ENCODE results near the gene LRRC4C.

LRRC4C gene

DNA sequence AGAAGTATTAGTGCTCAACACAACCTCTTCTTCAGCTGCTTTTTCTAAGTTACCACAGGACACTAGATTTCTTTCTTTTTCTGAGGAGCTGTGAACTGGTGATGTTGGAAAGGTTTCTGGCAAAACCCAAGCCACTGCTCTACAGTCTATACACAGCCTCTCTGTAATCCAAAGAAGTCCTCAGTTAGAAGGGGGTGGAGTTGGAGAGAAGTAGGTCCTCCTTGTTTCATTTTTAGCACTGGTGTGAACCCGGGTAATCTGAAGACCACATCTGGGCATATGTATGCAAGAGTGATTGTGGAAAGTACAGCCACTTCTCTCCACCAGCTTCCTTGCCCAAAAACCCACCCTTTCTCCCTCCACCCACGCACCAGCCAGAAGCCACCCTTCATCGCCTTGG lies 1168.1 kb downstream of the LRRC4C start:
- FAIRE-seq: no peak
- no peak for TF ChIP-seq POLR2A (IDR thresholded peaks at IDR 0.05; ENCODE audit: low read depth, low read length)
- no peak for TF ChIP-seq POLR2AphosphoS5 (IDR thresholded peaks at IDR 0.05; ENCODE audit: low read depth, low read length)
- no peak for TF ChIP-seq TAF1 (IDR thresholded peaks at IDR 0.05; ENCODE audit: borderline replicate concordance, low read depth, low read length)
- DNase-seq (ENCODE audit: insufficient read length): no peak

DNA sequence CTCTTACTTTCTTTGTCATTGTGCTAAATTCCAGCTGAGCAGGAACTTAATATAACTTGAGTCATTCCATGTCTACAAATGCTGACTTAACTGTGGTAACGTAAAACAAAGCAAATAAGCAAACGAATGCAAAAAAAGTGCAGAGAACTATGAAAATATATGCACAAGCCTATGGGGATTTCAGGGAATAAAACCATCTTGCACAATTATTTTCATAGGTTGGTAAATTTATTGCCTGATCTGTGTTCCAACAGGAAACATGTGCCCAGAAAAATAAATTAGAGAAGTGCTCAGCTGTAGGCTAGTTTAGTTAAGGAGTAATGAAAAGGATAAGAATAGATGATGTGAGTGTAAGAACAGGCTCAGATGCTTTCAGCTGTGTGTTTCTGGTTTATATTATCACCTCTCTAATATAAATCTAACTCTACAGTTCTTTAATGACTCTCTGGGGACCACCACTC lies 1169.3 kb downstream of the LRRC4C start:
- no peak for FAIRE-seq
- TF ChIP-seq POLR2A (IDR thresholded peaks at IDR 0.05; ENCODE audit: low read depth, low read length) (no peak), POLR2AphosphoS5 (IDR thresholded peaks at IDR 0.05; ENCODE audit: low read depth, low read length) (no peak), TAF1 (IDR thresholded peaks at IDR 0.05; ENCODE audit: borderline replicate concordance, low read depth, low read length) (no peak)
- no peak for DNase-seq (ENCODE audit: insufficient read length)

DNA sequence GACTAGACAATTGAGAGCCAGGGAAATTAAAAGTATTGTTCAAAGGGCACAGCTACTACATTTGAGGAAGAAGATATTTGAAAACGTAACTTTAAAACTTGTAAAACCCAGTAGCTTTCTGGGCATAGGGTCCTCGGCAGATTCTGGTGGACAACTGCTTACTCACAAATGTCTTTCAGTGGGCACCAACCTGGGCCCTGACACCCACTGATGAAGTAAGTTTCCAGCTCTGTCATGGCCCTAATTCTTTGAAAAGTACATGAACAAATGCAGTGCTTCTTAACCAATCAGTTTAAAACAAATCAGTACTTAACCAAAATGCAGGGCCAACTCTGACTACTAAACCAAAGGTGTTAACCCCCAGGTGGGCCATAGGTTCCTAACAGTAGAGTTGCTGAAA lies 1170.1 kb downstream of the LRRC4C start:
- TF ChIP-seq POLR2A (IDR thresholded peaks at IDR 0.05; ENCODE audit: low read depth, low read length) (no peak), TAF1 (IDR thresholded peaks at IDR 0.05; ENCODE audit: borderline replicate concordance, low read depth, low read length) (no peak), POLR2AphosphoS5 (IDR thresholded peaks at IDR 0.05; ENCODE audit: low read depth, low read length) (no peak)
- FAIRE-seq: no peak
- no peak for DNase-seq (ENCODE audit: insufficient read length)

DNA sequence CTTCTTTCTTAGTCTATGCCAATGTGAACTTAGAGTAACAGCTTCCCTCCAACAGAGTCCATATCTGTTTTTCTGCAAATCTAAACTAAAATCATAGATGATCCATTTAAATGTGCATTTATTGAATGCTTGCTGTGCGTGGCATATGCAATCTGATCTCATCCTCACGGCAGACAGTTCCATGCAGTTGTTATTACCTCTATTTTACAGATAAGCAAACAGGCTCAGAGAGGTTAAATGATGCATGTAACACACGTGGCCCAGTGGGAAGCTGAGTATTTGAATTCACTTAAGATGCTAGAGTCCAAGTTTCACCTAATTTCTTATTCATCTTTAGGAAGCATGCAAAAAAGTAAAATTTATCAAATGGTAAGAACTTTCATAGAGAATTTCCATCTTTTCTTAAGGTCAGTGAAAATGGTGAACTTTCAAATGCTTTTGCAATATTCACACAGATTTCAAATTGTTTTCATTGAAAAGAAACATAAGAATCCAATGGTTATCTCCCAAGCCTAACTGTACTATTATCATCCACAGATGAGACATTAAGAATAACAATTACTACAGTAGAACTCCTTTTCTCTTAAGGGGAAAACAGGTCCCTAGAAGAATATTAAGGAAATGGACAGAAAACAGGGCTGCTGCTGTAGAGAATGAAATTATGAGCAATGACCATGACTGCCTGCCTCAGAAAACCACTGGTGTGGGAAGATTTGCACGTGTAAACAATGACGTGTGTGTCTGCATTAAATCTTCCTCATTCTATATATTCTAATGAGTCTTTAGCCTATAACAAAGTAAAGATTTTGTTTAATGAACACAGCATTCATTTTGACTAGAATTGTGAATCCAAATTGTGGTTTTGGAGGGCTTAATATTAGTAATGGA lies 1171.3 kb downstream of the LRRC4C start:
- DNase-seq (ENCODE audit: insufficient read length): no peak
- no peak for TF ChIP-seq POLR2A (IDR thresholded peaks at IDR 0.05; ENCODE audit: low read depth, low read length)
- no peak for TF ChIP-seq POLR2AphosphoS5 (IDR thresholded peaks at IDR 0.05; ENCODE audit: low read depth, low read length)
- no peak for TF ChIP-seq TAF1 (IDR thresholded peaks at IDR 0.05; ENCODE audit: borderline replicate concordance, low read depth, low read length)
- no peak for FAIRE-seq

DNA sequence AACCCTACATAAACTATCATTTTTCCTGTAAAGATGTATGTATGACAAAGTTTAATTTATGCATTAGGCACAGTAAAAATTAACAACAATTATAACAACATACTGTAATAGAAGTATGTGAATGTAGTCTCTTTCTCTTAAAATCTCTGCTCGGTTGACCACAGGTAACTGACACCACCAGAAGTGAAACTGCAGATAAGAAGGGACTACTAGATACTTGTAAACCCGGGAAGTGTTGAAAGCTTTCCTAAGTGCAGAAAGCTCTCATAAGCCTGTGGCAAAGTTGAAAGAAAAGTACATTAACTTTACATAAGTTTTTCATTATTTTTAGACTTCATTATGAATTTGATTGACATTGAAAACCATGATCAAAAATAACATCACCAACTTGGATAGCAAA lies 1173.3 kb downstream of the LRRC4C start:
- FAIRE-seq (no peak), DNase-seq (ENCODE audit: insufficient read length) (no peak)
- TF ChIP-seq POLR2A (IDR thresholded peaks at IDR 0.05; ENCODE audit: low read depth, low read length): no peak
- TF ChIP-seq POLR2AphosphoS5 (IDR thresholded peaks at IDR 0.05; ENCODE audit: low read depth, low read length): no peak
- TF ChIP-seq TAF1 (IDR thresholded peaks at IDR 0.05; ENCODE audit: borderline replicate concordance, low read depth, low read length): no peak

DNA sequence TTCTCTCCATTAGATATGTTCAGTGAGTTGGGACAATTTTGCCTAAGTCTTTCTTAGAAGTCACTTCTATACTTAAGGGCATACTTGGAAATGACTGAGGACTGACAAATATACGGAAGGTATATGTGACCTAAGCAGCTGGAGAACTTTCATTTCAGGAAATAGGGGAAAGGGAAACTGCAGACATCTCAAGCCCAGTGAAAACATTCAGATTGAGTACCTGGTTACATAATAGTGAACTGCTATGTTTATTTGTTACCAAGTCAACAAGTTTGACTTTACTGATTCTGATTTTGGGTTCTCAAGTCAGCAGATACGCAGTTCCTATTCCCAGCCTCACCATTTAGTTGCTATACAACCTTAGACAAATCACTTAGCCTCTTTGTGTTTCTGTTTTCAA lies 1173.9 kb downstream of the LRRC4C start:
- no peak for TF ChIP-seq POLR2AphosphoS5 (IDR thresholded peaks at IDR 0.05; ENCODE audit: low read depth, low read length)
- TF ChIP-seq POLR2A (IDR thresholded peaks at IDR 0.05; ENCODE audit: low read depth, low read length): no peak
- no peak for TF ChIP-seq TAF1 (IDR thresholded peaks at IDR 0.05; ENCODE audit: borderline replicate concordance, low read depth, low read length)
- DNase-seq (ENCODE audit: insufficient read length) (no peak), FAIRE-seq (no peak)

DNA sequence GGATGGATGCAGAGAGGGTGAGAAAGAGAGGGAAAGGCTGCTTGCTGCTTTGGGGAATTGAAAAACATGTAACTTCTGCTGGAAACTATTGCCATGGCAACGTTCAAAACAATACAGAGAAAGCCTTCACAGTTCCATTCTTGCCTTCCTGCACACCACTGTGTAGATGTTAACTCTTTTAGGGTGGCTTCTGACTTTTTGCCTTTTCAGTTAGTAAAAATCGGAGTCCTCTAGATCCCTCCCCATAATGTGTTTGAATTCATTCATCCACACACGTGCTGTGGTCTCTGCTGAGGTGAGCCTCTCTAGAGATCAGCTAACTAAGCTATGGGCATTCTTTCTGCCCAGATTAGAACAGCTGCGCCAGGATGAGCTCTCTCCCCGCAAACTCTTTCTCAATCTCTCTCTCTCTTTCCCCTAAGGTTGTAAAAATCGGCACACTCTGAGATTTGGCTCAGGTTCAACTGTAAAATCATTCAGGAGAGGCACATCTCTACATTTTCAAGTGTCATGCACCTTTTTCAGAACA lies 1178.3 kb downstream of the LRRC4C start:
- FAIRE-seq (no peak), DNase-seq (ENCODE audit: insufficient read length) (no peak)
- no peak for TF ChIP-seq POLR2AphosphoS5 (IDR thresholded peaks at IDR 0.05; ENCODE audit: low read depth, low read length)
- no peak for TF ChIP-seq TAF1 (IDR thresholded peaks at IDR 0.05; ENCODE audit: borderline replicate concordance, low read depth, low read length)
- no peak for TF ChIP-seq POLR2A (IDR thresholded peaks at IDR 0.05; ENCODE audit: low read depth, low read length)

DNA sequence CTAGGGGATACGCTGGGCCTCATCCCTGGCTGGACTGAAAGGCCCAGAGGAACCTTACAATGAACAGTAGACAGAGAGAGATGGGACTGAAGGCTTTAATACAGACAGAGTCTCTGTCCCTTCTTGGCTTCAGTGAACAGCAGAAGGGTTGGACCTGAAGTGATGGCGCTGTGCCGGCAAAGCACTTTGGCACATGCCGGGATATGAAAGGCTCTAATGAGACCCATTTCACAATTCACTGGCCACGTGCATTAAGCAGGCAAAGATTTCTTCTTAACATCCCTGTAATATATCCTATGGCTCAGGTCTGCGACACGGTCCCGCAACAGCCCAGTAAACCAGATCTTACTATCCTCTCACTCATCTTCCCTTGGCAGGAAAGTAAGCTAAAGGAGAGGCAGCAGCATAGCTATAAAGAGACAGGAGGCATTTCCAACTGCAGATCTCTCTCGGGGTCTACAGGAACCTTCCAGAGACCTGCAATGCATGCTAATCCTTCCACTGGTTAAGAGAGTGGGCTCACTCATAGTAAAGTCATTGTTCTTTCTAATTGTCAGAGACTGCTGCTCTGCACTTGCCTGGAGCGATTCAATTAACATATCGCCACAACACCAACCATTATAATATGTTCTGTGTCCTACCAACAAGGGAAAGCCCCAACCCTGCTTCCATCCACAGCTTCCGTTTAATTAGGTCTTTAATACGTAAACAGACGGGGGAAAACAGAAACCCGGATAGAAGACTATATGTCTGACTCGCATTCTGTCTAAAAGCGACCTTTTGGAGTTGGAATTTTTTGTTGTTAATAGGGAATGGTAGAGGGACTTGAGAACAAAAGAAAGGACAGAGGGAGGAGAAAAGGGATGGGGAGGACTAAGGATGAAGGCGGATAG lies 1179.0 kb downstream of the LRRC4C start:
- FAIRE-seq (no peak), DNase-seq (ENCODE audit: insufficient read length) (no peak)
- no peak for TF ChIP-seq POLR2A (IDR thresholded peaks at IDR 0.05; ENCODE audit: low read depth, low read length)
- no peak for TF ChIP-seq TAF1 (IDR thresholded peaks at IDR 0.05; ENCODE audit: borderline replicate concordance, low read depth, low read length)
- TF ChIP-seq POLR2AphosphoS5 (IDR thresholded peaks at IDR 0.05; ENCODE audit: low read depth, low read length): no peak

DNA sequence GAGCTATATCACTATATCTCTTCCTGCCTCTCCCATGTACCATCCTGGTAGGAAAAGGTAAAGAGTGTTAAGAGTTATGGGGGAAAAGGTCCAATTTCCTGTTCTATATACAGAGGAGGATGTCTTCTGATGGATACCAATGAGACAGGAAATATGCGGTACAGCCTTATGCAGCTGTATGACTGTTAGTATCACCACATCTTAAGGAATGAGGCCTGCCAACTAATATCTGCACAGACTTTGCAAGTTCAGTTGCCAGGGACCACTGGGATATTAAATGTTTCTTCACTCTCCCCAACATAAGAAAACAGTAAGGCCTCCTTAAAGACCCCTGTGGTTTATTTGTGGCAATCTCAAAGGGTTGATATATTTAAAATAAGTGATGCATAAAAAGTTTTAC lies 1182.5 kb downstream of the LRRC4C start:
- no peak for TF ChIP-seq POLR2A (IDR thresholded peaks at IDR 0.05; ENCODE audit: low read depth, low read length)
- TF ChIP-seq TAF1 (IDR thresholded peaks at IDR 0.05; ENCODE audit: borderline replicate concordance, low read depth, low read length): no peak
- no peak for TF ChIP-seq POLR2AphosphoS5 (IDR thresholded peaks at IDR 0.05; ENCODE audit: low read depth, low read length)
- FAIRE-seq (no peak), DNase-seq (ENCODE audit: insufficient read length) (no peak)

DNA sequence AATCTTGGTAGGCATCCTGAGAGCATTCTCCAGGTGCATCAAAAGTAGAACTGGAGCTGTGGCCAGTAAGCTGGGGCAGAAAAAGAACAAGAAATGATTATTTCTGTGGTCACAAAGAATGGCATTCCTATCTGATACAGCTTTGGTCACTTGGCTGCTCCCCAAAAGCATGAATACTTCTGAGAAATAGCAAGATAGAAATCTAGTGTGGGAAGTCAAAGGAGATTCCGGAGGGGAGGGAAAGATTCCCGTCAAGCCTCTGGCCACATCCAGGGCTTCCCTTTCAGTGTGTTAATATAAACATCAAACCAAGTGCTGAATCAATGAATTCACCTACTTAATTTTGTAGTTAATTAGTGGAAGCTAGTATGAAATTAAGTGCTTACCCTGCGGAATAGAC lies 1185.4 kb downstream of the LRRC4C start:
- no peak for FAIRE-seq
- no peak for TF ChIP-seq TAF1 (IDR thresholded peaks at IDR 0.05; ENCODE audit: borderline replicate concordance, low read depth, low read length)
- TF ChIP-seq POLR2AphosphoS5 (IDR thresholded peaks at IDR 0.05; ENCODE audit: low read depth, low read length): no peak
- TF ChIP-seq POLR2A (IDR thresholded peaks at IDR 0.05; ENCODE audit: low read depth, low read length): no peak
- no peak for DNase-seq (ENCODE audit: insufficient read length)

DNA sequence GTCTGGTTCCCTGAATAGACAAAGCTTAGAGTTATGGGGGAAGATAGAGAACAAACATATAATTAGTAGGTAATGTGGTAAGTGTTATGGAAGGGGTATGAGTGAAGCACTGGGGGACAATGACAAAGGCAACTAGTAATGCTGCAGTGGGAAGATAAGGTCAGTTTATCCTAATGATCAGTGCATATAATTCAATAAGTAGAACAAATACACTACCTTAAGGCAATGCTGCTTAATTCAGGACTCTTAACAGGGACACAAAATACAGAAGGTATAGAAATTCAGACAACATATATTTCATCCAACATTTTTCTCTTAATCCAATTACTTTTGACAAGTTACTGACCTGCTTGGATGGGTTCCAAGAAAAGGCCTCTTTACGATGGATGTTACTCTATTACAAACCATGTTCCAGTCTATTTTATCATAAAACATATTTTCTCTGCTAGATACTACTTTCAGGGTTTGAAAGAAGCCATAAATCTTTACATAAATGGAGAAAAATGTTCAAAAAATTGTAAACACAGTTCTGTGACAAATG lies 1186.2 kb downstream of the LRRC4C start:
- DNase-seq (ENCODE audit: insufficient read length): no peak
- FAIRE-seq: no peak
- TF ChIP-seq POLR2AphosphoS5 (IDR thresholded peaks at IDR 0.05; ENCODE audit: low read depth, low read length) (no peak), TAF1 (IDR thresholded peaks at IDR 0.05; ENCODE audit: borderline replicate concordance, low read depth, low read length) (no peak)

Measured in GM12892 (cell line).